Activated T-cell treated with anti-CD3 and anti-CD28 coated beads, Interleukin-2, amount 50 U/mL, for 1 hour (primary cell): ENCODE results near the gene WBP2.
A peak's percentile ranks its signal among the peaks of the same experiment; 100 is the strongest.
"Not testable (repeated sequence)": the region's sequence is repeated elsewhere in the genome, so short reads cannot be mapped to it uniquely, and the experiment has no call there.

Experiments
- DNase-seq: peaks from one replicate; pipeline ENCODE4 v3.0.0-alpha.2; 2020

WBP2 gene

DNA sequence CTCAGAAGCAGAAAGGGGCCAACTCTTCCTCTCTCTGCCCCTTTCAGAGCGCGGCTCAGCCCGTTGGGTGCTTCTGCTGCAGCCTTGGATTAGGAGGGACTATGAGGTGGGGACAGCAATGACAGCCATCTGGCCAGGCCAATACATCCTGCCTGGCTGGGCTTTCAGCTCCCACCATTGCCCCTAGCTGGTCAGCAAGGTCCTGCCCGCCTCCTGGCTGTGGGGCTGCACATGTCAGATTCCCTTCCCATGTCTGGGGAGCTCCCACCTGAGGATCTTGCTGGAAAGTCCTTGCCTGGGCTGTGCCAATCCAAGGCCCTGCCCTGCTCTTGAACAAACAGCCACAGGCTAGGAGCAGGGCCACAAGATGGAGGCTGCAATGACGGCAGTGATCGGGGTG lies 33.3 kb upstream of the WBP2 start:
- DNase-seq = no peak

- not testable (repeated sequence) for DNase-seq
Observed at GRCh38 chr17:75885860-75886259, 30.7 kb upstream of the WBP2 start.

DNA sequence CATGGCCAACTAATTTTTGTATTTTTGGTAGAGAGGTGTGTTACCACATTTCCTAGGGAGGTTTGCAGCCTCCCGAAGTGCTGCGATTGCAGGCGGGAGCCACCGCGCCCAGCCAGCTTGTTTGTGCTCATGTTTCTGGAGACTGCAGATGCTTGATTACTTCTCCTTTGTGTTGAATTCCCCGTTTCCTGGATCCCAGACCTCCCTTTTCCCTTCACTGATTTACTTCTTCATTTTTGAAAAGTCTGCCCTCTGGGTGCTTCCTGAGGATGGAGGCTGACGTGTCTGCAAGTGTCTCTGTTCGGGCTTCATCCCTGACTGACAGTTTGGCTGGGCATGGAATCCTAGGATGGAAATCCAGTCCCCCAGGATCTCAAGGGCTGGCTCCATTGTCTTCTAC lies 30.3 kb upstream of the WBP2 start:
- no peak for DNase-seq

- DNase-seq = no peak
Observed at GRCh38 chr17:75881678-75882454, 26.7 kb upstream of the WBP2 start.

- no peak for DNase-seq
Observed at GRCh38 chr17:75880266-75880665, 25.1 kb upstream of the WBP2 start.

GRCh38 chr17:75878174-75878998 lies 23.3 kb upstream of the WBP2 start, which contains the start of gene TRIM47:
TRIM47 (minus strand) TSS chr17:75878581; CDS start chr17:75878548, 33 bp downstream.
- no peak for DNase-seq

- DNase-seq = peak; percentile 80
Observed at GRCh38 chr17:75877752-75878173, 22.6 kb upstream of the WBP2 start.

DNA sequence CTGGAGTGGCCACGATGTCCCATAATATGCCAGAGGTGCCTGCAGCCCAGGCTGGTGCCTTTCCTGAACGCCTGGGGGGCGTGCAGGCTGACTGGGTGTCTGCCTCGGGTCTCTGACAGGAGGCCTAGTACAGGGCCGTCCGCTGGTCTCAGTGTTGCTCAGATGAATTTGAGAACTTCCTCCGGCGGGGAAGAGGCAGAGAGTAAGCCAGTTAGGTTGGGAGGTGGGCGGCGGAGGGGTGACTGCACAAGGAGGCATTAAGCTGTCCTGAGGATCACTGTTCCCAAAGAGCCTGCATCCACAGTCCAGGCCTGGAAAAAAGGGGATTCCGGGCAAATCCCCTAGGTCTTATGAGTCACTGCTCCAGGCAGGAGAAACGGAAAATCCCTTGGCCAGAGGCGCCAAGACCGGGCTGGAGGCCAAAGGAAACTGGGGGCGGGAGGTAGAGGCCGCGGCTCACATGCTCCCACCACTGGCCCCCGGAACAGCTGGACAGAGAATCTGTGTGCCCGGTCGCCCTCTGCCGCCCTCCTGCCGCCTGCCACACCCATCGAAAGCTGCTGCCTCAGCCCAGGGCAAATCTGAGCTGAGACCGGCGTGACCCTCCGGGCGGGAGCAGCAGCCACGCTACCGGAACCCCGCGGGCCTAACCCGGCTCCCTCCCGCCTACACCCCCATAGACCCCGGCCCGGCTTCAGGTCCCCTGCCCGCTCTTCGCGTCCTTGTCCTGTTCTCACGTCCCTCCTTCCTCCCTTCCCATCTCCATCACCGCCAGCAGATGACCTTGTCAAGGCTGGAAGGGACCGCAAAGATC lies 22.0 kb upstream of the WBP2 start:
- peak; percentile 43 for DNase-seq

DNA sequence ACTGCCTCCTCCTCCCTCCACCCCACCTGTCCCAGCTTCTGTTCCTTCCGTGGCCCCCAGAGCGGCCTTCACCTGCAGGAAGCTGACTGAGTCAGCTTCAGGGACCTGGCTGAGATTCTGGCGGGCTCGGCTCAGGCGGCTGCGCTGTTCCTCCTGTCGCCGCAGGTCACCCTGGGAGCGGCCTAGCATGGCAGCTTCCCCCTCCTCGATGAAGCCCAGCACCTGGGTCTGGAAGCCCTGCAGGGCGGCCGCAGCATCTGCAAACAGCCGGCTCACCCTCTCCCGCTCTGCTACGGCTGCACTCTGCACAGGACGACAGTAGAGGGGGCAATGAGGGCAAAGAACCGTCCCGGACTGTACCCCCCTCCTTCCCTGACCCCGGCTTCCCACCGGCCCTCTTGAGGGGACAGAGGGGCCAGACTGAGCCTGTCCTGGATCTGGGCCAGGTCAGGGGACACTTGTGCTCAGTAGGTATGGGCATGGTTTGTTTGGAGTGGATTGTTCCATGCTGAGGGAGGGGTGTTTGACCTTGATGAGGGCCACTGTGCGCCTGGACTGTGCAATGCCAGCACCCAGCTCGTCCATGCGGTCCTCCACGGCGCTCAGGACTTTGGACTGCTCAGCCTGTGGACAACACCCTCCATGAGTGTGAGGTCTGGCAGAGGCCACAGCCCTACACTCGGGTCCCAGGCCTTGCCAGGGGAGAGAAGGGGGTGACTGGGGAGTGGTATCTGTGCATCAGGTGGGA lies 21.2 kb upstream of the WBP2 start:
- DNase-seq = peak; percentile 77

DNA sequence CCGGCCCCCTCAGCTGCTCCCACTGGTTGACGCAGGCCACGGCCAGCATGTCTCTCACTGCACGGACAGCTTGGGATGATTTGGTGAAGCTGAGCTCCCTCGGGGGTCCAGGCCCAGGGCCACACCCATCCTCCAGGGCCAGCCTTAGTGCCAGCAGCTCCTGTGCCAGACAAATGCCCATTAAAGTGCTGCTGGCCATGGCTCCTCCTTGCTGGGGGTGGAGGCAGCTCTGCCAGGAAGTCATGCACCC lies 20.7 kb upstream of the WBP2 start:
- DNase-seq = no peak

- no peak for DNase-seq
Observed at GRCh38 chr17:75875182-75875939, 20.2 kb upstream of the WBP2 start.

- no peak for DNase-seq
Observed at GRCh38 chr17:75874323-75875181, 19.4 kb upstream of the WBP2 start.

DNA sequence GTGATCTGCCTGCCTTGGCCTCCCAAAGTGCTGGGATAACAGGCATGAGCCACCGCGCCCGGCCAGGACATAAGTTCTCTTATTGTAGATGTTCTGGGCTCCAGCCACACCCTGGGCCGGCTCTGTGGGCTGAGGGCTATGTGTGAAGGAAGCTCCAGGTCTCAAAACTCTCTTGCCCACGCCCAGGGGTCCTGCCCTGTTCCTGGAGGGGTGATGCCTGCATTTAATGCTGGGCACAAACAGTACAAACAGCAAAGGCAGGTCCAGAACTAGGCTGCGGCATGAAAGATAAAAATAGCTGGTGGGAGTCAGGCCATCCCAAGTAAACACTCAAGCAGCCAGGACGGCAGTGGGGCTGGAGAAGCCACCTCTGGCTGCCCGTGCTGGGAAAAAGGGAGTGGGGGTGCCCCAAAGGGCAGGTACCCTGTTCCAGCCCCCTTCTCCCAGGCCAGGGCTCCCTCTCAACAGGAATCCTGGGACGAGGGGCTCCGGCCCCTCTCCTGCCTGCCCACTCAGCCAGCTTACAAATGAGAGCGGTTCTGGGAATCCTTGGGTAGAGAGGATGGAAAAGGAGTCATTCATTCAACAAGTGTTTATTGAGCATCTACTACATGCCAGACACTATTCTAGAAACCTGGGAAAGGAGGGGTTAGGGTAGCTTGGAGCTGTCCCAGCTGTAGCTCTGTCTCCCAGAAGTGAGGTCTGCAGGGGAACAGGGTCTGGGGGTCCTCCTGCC lies 18.6 kb upstream of the WBP2 start:
- no peak for DNase-seq

DNA sequence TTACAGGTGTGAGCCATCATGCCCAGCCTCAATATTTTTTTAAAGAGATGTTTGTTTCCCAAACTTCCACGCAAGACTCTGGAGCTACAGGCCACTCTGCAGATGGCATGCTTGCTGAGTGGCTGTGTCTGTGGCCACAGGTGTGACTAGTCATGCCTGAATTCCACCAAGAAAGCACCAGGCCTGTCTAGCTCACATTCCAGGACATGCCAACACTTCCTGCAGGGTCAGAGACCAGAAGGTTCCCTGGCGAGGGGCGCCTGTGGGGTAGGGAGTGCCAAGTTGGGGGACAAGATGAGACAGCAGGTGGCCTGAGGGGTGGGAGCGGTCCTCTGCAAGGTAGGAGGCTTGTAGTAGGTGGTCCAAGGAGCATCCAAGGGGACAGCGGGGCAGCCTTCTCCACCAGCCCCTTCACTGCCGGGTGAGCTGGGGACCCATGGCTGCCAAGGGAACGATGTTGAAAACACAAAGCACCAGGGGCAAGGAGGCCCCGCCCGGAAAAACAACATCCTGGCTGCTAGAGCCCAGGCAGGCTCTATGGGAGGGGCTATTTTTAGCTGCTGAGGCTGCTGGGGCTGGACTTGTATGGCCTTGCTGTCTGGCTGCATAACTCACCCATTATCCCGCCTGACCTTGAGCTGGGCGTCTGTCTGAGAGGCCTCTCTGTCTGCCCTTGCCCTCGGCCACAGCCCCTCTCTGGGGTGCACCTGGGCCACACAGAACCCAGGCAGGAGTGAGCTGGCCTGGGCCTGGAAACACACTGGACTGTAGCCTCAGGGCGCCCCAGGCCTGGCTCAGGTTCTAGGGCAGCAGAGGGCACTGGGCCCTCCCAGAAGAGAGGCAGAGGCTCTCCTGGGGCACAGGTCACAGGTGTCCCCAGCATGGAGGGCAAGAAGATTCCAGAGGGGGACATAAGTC lies 17.6 kb upstream of the WBP2 start:
- DNase-seq = peak; percentile 60

DNA sequence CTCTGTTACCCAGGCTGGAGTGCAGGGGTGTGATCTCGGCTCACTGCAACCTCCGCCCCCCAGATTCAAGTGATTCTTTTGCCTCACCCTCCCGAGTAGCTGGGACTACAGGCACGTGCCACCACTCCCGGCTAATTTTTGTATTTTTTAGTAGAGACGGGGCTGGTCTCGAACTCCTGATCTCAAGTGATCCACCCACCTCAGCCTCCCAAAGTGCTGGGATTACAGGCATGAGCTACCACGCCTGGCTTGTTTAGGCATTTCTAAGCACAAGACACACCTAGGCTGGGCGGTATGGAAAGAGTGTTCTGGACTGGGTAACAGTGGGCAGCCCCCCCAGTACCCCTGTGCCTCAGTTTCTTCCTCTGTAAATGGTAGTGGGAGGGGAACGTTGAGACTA lies 15.1 kb upstream of the WBP2 start:
- not testable (repeated sequence) for DNase-seq

GRCh38 chr17:75869282-75870141 lies 14.4 kb upstream of the WBP2 start:
- no peak for DNase-seq

GRCh38 chr17:75868730-75869281 lies 13.7 kb upstream of the WBP2 start:
- DNase-seq = not testable (repeated sequence)
